GM19240 (cell line): ENCODE results near the gene IFNGR1.

Source experiments
- DNase-seq: peaks from one replicate; pipeline ENCODE4 v3.0.0; 2011; ENCODE audit warnings: low spot score; ENCODE audit not compliant: insufficient read length

The IFNGR1 gene

DNA sequence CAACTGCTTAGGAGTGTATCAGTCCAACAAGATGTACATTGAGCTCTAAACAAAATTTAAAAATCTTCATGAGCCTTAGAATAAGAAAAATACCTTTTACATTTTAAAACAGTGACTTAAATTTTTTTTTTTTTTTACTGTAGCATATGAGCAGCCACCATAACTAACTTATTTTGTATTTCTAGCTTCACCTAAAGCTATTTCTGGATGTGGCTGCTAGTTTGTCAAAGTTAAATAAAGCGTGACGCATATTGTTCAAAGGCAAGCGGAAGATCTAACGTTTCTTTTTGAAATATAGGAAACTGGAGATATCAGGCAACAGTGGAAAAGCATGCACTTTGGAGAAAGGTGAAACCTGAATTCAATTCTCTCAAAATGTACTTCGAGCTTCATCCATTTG, 42.5 kb downstream of the IFNGR1 start:
- no peak for DNase-seq

DNA sequence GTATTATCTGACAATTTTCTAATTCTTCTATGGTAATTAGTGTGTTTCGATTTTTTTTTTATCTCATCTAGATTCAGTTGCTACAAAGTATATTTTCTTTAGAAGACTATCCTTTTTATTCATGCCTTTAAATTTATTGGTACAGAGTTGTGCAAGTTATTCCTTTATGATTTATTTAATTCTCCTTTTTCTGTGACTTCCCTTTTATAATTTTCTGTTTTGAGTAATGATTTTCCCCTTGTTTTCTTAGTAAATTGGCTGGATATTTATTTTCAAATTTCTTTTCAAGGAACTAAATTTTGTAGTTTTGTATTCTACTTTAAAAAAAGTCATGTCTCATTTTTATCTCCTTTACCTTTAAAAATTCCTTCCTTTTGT, 43.3 kb downstream of the IFNGR1 start:
- DNase-seq, result no peak

DNA sequence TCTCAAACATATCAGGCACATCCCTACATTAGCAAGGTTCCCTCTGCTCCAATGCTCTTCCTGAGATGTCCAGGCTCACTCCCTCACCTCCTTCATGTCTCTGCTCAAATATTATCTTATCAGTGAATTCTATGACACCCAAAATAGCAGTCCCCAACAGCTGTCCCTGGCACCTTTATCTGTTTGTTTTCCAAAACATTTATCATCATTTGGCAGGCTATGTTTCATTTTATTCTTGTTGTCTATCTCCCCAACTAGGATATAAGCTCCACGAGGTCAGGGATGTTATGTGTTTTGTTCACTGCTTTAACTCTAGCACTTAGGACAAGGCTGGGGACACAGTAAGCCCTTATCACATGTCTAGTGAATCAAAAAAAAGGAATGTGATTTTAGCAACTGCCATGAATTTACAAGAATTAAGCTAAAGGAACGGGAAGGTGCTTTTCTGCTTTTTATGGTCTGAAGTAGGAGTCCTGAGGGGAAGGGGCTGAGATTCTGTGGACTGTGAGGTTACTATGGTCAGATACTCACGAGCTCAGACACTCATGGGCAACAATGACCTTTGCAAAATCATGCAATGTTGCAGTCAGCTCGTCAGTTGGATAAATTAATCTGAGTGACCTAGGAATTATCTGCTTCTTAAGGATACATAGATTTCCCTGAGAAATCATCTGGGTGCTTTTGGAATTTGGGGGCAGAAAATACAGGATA, 43.9 kb downstream of the IFNGR1 start:
- no peak for DNase-seq

DNA sequence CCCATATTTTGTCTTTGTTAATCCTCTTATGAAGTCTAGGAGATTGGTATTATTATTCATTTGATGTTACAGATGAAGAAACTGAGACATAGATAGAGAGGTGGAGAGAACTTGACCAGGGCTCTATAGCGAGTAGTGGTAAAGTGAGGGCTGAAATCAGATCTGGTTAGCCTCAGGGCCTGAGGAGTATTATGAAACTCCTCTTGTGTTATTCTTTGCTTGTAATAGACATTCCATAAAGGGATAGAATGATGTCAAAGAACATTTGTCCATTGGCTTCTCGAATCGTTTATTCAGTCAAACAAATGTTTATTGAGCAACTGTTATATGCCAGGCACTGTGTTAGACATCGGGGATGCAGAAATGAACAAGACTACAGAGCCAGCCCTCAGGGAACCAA, 45.7 kb downstream of the IFNGR1 start, which contains the start of gene IL22RA2:
Gene IL22RA2 (minus strand): TSS at position 144 of the 400 bp plus-strand sequence. CDS start 11,895 bp downstream, outside the sequence.
- no peak for DNase-seq

DNA sequence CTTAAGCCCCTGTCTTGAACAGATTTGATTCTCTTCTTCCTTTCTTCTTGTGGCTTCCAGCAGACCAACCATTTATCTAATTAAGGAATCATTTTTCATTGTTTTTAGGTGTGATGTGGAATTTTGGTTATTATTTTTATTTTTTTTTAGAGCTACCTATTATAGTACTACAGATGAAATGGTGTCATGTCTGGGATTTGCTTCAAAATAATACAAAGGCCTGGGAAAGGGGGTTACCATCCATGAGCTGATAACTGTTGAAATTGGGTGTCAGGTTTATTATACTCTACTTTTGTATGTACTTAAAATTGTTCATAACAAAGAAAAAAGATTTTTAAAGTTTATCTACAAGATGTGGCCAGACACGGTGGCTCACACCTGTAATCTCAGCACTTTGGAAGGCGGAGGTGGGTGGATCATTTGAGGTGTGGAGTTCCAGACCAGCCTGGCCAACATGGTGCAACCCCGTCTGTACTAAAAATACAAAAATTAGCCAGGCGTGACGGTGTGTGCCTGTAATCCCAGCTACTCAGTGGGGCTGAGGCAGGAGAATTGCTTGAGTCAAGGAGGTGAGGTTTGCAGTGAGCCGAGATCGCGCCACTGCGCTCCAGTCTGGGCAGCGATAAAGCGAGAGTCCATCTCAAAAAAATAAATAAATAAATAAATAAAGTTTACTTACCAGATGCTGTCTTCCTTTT, 46.3 kb downstream of the IFNGR1 start:
- no peak for DNase-seq

DNA sequence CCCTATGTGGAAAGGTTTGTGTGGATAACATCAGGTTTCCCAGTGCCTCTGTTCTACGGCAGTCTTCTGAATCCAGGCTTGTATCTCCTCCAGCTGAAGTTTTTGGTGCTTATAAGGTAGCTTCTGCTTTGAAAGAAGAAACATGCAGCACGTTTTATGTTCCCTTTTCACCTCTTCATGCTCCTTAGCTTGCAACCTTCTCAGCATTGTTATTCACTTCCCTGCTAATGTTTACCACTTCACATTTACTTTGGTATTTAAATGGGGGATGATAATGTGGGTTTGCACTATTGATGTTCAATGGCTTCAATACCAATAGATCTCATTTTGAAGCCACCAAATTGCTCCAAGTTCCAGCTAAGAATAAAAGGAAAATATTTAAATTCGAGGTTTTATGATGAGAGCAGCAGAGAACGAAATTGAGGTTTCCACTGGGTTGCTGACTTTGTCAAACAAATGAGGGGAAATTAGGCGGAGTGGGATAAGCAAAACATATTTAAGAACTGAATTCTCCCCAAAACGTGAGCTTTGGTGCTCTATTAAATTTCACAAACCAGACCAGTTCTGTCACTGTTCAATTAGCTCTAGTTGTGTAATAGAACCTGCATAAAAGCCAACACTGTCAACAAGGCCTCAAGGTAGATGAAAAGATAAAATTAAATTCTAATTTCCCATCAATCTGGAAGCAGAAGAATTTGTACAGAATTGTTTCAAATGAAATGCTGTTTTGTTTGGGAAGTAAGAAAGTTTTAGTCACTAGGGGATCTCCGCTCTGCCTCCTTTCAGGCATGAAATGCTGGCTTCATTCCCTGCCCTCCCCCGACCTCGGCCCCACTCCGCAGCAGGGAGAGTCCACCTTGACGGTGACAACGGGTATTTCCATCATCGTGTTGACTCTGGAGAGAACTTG, 47.1 kb downstream of the IFNGR1 start:
- no peak for DNase-seq

DNA sequence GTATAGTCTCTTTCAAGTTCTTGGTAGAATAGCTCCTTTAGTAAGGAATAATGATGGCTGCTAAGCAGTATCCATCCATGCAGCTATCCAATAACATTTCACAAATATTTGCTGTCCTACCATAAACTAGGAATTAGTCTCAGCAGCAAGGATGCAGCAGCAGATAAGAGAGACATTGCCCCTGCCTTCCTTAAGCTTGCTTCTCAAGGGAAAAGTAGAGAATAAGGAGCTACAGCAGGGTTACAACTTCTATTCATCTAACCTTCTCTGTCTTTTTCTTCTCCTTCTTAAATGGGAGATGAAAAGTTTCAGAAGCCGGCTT, 48.2 kb downstream of the IFNGR1 start:
- DNase-seq, result no peak

DNA sequence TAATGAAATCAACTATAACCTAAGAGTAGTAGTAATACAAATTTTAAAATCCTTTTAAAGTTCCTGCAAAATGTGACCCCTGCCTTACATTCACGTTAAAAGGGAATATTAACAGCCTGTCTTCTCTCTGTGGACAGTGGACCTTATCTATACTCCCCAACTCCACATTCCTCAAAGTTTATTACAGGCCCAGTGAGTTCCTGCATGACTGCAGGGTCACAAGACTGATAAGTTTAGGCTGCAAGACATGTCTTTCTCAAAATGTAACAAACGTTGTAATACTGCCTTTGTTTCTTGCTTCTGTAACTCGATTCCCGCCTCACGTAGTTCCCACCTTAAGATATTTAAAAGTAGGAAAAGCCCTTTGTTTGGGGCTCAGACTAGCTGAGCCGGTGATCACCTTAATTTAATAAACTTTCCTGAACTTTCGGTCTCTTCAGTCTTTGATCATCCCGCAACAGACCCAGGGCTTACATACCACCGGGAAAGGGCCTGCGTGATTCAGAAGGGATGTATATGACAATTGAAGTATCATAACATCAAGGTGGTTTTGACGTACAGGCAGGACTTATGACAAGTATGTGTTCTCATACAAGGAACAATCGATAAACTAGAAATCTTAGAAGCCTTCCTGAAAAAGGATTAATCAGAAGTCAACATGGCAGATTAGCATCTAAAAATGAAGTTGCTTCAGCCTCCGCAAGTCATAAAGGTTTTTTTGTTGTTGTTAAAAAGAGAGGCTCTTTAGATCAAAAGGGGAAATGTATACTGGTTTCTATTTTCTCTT, 48.7 kb downstream of the IFNGR1 start:
- DNase-seq, result no peak

DNA sequence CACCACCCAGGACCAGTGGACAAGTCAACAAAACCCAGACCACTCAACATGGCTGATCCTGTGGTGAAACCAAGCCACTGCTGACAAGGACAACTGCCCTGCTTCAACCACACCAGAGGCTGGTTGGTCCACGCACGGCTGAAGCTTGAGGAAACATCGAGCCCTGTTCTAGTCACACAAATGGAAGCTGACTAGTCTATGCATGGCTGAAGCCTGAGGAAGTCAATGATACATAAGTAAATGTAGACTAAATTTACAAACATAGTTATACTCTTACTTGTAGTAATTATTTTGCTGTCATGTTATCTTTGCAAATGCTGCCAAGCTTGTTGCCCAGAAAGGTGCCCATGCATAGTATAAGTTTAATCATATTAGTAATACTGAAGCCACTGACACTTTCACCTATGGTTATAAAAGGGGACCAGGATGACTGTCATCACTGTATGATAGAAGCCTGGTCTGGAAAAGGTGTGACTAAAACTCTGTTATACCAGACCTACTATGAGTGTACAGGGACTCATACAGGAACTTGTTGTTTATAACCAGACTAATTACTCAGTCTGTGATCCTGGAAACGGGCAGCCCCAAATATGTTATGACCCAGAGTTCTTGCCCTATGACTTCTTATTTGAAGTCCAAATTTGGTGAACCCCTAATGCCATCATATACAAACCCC, 51.3 kb downstream of the IFNGR1 start:
- no peak for DNase-seq

DNA sequence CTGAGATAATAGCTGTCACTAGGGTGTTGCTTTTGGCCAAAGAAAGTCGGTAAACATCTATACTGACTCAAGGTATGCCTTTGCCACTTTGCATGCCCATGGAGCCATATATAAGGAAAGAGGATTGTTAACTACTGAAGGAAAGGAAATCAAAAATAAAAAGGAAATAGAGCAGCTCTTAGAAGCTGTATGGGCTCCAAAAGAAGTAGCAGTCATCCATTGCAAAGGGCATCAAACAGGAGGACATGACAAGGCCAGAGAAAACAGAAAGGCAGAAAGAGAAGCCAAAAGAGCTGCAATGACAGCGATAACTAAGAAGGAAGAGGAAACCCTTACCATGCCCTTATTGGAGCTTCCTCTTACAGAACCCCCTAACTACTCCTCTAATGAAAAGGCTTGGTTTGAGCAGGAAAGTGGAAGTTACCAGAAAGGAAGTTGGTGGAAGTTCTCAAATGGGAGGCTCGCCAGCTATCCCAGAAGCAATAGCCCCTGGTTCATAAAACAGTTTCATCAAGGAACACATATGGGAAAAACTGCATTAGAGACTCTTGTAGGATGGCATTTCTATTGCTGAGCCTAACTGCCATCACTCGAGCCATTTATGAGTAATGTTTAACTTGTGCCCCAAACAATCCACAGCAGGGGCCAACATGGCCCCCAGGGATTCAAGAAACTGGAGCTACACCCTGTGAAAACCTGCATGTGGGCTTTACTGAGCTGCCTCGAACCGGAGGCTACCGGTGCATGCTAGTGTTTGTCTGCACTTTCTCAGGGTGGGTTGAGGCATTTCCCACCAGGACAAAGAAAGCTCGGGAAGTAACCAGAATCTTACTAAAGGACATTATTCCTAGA, 52.7 kb downstream of the IFNGR1 start:
- no peak for DNase-seq

DNA sequence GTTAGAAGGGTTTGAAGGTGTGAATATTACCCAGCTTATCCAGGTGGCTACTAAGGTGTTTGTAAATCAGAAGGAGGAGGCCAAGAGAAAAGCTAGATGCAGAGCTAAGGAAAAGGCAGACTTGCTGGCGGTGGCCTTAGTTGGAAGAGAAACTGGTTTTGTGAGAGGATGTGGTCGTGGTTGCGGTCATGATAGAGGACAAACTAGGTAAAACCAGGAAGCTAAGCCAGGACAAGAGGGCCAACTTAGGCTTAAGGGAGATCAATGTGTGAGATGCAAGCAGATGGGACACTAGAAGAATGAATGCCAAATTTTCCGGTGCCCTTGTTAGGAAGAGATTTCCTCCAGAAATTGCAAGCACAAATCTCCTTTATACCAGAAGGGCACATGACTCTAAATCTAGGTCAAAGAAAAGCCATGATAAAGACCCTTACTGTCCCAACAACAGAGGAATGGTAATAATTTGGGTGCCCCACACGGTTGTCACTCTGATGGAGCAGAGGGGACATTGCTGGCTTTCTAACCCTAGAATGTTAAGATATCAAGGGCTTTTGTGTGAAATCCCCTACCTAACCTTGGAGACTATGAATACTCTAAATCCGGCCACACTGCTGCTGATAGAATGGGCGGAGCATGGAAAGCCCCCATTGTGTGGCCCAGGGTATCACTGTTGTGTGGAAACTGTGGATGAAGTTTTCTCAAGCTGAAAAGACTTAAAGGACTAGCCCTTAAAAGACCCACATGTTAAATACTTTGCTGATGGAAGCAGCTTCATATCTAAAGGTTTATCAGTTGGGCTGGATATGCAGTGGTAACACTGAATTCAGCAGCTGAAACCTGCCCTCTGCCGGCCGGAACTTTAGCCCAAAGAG, 53.6 kb downstream of the IFNGR1 start:
- no peak for DNase-seq

DNA sequence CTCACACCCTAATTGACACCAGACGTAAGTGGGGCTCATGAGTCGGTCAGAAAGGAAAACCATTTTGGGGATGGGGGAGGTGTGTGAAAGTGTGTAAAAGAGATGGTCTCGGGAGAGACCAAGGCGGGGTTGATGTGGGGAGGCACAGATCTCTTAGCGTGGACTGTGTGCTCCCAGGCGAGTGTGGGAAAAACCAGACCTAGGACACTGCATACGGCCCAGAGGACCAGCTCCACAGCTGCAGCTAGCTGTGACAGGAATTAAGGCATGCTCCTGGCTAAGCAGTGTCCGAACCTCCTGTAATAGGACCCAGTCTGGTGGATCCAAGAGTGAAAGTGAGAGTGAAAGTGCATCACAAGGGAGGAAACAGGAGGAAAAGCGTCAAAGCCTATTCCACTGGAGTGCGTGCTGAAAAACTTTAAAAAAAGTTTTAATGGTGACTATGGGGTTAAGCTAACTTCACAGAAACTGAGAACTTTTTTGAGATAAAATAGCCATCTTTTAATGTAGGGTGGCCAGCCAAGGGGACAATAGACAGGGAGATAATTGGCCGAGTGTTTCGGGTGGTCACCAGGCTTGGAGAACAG, 55.4 kb downstream of the IFNGR1 start:
- DNase-seq, result no peak

DNA sequence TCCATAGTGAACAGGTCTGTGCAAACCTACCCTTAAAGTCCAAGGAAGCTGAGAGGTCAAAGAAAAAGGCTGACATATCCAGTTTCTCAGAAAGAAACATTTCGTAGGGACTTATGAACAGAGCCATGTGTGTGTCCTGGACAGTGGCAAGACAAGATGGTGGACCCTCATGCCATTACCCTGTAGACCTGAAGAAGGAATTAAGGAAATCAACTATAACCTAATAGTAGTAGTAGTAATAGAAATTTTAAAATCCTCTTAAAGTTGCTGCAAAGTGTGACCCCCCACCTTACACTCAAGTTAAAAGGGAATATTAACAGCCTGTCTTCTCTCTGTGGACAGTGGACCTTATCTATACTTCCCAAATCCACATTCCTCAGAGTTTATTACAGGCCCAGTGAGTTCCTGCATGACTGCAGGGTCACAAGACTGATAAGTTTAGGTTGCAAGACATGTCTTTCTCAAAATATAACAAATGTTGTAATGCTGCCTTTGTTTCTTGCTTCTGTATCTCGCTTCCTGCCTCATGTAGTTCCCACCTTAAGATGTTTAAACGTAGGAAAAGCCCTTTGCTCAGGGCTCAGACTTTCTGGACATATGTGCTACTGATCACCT, 56.4 kb downstream of the IFNGR1 start:
- no peak for DNase-seq

DNA sequence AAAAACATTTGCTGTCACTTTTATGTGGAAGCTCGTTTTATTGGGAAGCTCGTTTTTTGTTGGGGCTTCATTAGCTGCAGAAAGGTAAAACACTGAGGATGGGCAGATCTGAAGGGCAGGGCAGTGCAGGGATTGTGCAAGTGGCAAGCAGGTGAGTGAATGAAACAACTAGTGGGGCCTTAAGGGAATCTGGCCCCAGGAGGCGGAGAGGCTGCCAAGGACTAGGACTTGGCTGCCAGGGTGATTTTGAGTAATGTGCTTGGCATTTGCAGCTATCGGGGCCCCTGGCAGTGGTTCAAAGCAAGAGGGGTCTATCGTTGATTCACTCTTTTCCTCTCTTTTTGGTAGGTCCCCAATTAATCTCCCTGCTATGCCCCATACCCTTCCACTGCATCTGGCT, 57.2 kb downstream of the IFNGR1 start:
- DNase-seq, result no peak

DNA sequence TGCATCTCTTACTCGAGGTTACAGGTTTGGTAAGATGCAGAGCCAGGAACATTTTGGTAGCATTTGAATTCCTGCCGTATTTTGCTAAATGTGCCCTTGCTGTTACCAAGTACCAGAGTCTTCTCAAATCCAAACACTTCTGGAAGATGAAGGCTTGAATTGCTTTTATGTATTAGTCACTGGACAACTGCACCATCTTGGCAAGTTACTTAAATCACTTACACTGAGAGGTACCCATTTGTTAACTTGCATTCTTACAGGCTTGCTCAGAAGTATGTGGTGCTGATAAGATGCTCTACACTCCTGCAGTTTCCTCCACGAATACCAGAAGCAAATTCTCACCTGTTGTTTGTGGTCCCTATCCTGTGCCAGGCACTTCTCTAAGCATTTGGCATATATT, 58.4 kb downstream of the IFNGR1 start:
- no peak for DNase-seq

DNA sequence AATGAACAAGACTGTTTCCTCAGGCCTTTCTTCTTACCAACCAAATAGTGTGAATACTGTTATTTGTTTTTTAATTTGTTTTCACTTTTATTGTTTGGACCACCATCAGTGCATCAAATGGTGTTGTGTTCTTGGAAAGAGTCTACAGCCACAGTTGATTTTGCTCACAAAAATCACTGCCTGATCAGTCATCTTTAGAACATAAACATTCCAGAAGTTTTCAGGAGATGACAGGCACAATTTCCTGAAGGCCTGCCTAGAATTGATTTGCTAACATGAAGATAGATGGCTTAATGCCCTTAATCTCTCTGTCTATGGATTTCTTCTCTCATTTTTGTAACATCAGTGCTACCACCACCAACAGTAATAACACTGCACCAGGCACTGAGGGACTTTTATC, 59.3 kb downstream of the IFNGR1 start:
- no peak for DNase-seq

DNA sequence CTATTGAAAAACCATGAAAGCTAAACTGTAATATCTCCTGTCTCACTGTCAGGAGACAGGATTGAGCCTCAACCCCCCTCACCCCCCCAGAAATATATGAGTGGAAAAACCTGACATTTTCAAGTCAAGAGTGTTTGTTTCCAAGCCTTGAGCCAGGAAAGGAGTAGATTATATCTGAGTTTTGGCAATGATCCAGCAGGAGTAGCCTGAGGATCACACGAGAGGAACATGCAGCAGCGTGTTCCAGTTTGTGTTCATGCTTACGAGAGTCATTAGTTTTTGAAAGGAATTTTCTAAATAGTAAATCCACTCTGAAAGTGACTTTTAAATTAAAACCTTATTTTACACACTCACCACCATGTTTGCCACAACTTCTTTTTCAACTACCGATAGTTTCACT, 61.6 kb downstream of the IFNGR1 start:
- no peak for DNase-seq

DNA sequence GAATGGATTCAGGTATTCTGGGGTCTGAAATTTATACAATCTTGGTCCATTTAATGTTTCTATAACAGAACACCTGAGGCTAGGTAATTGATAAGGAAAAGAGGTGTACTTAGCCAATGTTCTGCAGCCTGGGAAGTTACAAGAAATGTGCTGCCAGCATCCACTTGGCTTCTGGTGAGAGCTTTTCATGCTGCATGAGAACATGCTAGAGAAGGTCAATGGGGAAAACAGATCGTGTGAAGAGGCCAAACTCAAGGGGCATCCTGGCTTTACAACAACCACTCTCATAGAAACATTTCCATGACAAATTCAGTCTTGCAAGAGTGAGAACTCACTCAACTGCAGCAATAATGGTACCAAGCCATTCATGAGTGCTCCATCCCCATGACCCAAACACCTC, 62.5 kb downstream of the IFNGR1 start:
- no peak for DNase-seq
